K562 (cell line): ENCODE data around the gene TRAPPC1. TPM values are rescaled to one million over a fixed set of nuclear protein-coding genes. Genes with fewer than 3 reads are reported as not detected.
A peak's percentile ranks its signal among the peaks of the same experiment; 100 is the strongest.

Experiments used
- ATF7 ChIP-seq: fragments of 450-650 bp; IDR thresholded peaks from 2 replicates; pipeline ENCODE4 v1.7.1; 2014; ENCODE audit warnings: mild to moderate bottlenecking, moderate library complexity
- BRF2 ChIP-seq: IDR thresholded peaks from 3 replicates; pipeline ENCODE4 v1.6.1; 2011; ENCODE audit warnings: borderline replicate concordance, mild to moderate bottlenecking; ENCODE audit not compliant: insufficient read length, insufficient read depth
- COPS2 ChIP-seq: fragments of 450-650 bp; conservative IDR thresholded peaks from 2 replicates; pipeline ENCODE4 v1.6.1; 2016; ENCODE audit warnings: mild to moderate bottlenecking, moderate library complexity
- DPF2 ChIP-seq: fragments of 450-650 bp; IDR thresholded peaks from 2 replicates; pipeline ENCODE4 v1.6.1; 2016
- E2F8 ChIP-seq: fragments of 450-650 bp; IDR thresholded peaks from 2 replicates; pipeline ENCODE4 v1.7.1; 2018; ENCODE audit warnings: mild to moderate bottlenecking, low read depth; ENCODE audit not compliant: partially characterized antibody
- ERF ChIP-seq: fragments of 450-650 bp; formaldehyde crosslinking; IDR thresholded peaks from 2 replicates; pipeline ENCODE4 v1.4.0; 2020; ENCODE audit warnings: mild to moderate bottlenecking, mixed read lengths
- FOXK1 ChIP-seq: sonication (generic); formaldehyde crosslinking; IDR thresholded peaks from 2 replicates; pipeline ENCODE4 v1.8.0; 2022; ENCODE audit warnings: missing genetic modification reagents, mild to moderate bottlenecking, borderline replicate concordance
- HNRNPUL1 ChIP-seq: fragments of 200-400 bp; formaldehyde crosslinking; IDR thresholded peaks from 2 replicates; pipeline ENCODE4 v1.6.1; 2017; ENCODE audit warnings: low read length
- SMARCC2 ChIP-seq: fragments of 450-650 bp; IDR thresholded peaks from 2 replicates; pipeline ENCODE4 v1.6.1; 2017; ENCODE audit warnings: antibody characterized with exemption, moderate library complexity, mild to moderate bottlenecking, low read depth
- SRSF7 ChIP-seq: fragments of 200-400 bp; formaldehyde crosslinking; optimal IDR thresholded peaks from 2 replicates; pipeline ENCODE3; 2017; ENCODE audit warnings: mild to moderate bottlenecking, low read depth, low read length
- TARDBP ChIP-seq: fragments of 450-650 bp; IDR thresholded peaks from 2 replicates; pipeline ENCODE4 v1.6.1; 2016
- ZBTB33 ChIP-seq: sonication (generic); formaldehyde crosslinking; IDR thresholded peaks from 2 replicates; pipeline ENCODE4 v1.8.1; 2023; ENCODE audit warnings: mild to moderate bottlenecking, missing genetic modification reagents
- ZNF140 ChIP-seq: fragments of 250-450 bp; sonication (Bioruptor Pico); IDR thresholded peaks from 2 replicates; pipeline ENCODE4 v1.8.0; 2021; ENCODE audit warnings: moderate library complexity, mild to moderate bottlenecking, inconsistent platforms
- ZNF143 ChIP-seq: sonication (generic); formaldehyde crosslinking; IDR thresholded peaks from 2 replicates; pipeline ENCODE4 v1.9.0; 2022; ENCODE audit warnings: mild to moderate bottlenecking, missing genetic modification reagents
- ZNF695 ChIP-seq: fragments of 450-650 bp; formaldehyde crosslinking; IDR thresholded peaks from 2 replicates; pipeline ENCODE4 v1.4.0; 2020; ENCODE audit warnings: mild to moderate bottlenecking, moderate library complexity
- polyA plus RNA-seq, 8 experiments: library from polyadenylated mRNA; depleted of rRNA in 4 of 8; stranded (reverse) in 5 of 8; unstranded in 3 of 8; fragments of >200 nt; fragmentation: Nextera tagmentation in 2 of 8; fragmentation: Illumina TruSeq in 1 of 8; extraction: Ambion mirVana in 2 of 8; extraction: Trizol in 1 of 8; gene quantifications; 2 replicates each; pipeline versions ENCODE4 v1.2.1 to v1.2.3, GENCODE V29; 2011 to 2014; ENCODE audit warnings: inconsistent platforms in 1 of 8, missing spikeins in 1 of 8
- total RNA-seq, 7 experiments: library from RNA; depleted of rRNA in 6 of 7; stranded (reverse); fragments of >200 nt in 6 of 7; fragmentation: Illumina TruSeq in 2 of 7; extraction: Trizol in 2 of 7; gene quantifications; 2 replicates each; pipeline versions ENCODE4 v1.2.1 to v1.2.3, GENCODE V29; 2011 to 2021; ENCODE audit warnings: low replicate concordance in 1 of 7
- TF ChIP-seq, protein P1 (sequence below): fragments of 450-650 bp; IDR thresholded peaks from 2 replicates; pipeline ENCODE4 v1.6.1; 2014; ENCODE audit warnings: low read depth, mild to moderate bottlenecking, moderate library complexity, borderline replicate concordance
- TF ChIP-seq, protein P2 (sequence below): fragments of 200-800 bp; sonication (Bioruptor generic); IDR thresholded peaks from 2 replicates; pipeline ENCODE4 v1.6.1; 2017; ENCODE audit warnings: missing genetic modification characterization, missing compliant biosample characterization

TRAPPC1 gene
- total and polyA plus RNA-seq, 9 of the 15 experiments (the other 6 are each of a cell fraction or from before 2014, with no cell fraction given), result 11.7 to 82.8 (median 36.2) TPM

DNA sequence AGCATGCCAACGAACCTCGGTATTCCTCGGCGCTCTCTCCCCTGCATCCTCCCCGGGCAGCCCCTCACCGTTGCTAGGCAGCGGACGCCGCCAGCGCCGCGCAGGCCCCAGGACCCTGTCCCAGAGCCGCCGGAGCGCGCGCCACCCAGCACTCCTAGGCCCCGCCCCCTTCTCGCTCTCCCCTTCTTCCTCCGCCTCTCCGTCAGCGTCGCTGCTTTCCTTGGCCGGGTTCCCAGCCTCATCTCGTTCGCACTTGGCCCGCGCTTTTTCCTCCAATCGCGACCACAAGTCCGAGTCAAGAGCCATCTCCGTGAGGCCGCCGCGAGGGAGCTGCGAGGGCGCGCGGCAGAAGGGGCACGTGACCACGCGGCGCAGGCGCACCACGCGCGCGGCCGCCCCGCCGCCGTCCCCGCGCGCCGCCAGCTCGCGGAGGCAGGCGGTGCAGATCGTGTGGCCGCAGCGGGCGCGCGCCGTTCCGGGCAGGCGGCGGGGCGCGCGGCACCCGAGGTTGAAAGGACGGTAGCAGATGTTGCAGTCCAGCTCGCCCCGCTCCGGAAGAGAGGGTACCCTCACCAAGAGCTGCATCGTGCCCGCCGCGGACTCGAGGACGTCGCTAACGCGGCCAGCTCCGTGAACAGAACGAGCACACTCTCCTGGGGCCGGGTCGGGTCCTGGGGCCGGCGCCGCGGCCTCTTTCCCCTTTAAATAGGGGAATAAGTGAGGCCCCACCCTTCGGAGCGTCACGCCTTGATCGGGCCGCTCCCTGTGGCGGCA lies 15.9 kb downstream of the TRAPPC1 start, which contains the start of gene RNF227 (continued):
- TF ChIP-seq ZBTB33 (CRISPR knock-in tag) (peak; percentile 87), FOXK1 (CRISPR knock-in tag) (0 out of 2 replicates have a peak, but pooled peaks have one; percentile 43), ATF7 (no peak; the same call in 1 of the 2 replicates), ZNF143 (0 out of 2 replicates have a peak, but pooled peaks have one; percentile 31), E2F8 (peak; percentile 2), BRF2 (no peak), ZNF140 (CRISPR knock-in tag) (no peak), SRSF7 (no peak), HNRNPUL1 (no peak), DPF2 (no peak), COPS2 (no peak), ZNF695 (no peak), ERF (CRISPR knock-in tag) (no peak), SMARCC2 (no peak), TARDBP (no peak)
- TF ChIP-seq, protein P1, sequence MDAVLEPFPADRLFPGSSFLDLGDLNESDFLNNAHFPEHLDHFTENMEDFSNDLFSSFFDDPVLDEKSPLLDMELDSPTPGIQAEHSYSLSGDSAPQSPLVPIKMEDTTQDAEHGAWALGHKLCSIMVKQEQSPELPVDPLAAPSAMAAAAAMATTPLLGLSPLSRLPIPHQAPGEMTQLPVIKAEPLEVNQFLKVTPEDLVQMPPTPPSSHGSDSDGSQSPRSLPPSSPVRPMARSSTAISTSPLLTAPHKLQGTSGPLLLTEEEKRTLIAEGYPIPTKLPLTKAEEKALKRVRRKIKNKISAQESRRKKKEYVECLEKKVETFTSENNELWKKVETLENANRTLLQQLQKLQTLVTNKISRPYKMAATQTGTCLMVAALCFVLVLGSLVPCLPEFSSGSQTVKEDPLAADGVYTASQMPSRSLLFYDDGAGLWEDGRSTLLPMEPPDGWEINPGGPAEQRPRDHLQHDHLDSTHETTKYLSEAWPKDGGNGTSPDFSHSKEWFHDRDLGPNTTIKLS, result peak; percentile 82; the same call in 1 of the 2 replicates
- TF ChIP-seq, protein P2, sequence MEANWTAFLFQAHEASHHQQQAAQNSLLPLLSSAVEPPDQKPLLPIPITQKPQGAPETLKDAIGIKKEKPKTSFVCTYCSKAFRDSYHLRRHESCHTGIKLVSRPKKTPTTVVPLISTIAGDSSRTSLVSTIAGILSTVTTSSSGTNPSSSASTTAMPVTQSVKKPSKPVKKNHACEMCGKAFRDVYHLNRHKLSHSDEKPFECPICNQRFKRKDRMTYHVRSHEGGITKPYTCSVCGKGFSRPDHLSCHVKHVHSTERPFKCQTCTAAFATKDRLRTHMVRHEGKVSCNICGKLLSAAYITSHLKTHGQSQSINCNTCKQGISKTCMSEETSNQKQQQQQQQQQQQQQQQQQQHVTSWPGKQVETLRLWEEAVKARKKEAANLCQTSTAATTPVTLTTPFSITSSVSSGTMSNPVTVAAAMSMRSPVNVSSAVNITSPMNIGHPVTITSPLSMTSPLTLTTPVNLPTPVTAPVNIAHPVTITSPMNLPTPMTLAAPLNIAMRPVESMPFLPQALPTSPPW (CRISPR knock-in tag), result peak; percentile 54
